ENCODE data around the gene SNHG17. TPM values are rescaled to one million over a fixed set of nuclear protein-coding genes. Genes with fewer than 3 reads are reported as not detected.

Gene SNHG17
- total and polyA plus RNA-seq, 2 of the 4 experiments (the other 2 are of a cell fraction), result 5.4 to 38.2 TPM

GRCh38 chr20:38466983-38467382 lies 31.9 kb upstream of the SNHG17 start:
- peaks cover 4% of the 10 kb centered on the region; the same call in 1 of the 2 replicates for H3K27me3 ChIP-seq (ENCODE audit: control insufficient read depth, insufficient read depth, low read length)
- H3K9me1 ChIP-seq (ENCODE audit: insufficient read depth, low read length), result no peaks in the 10 kb centered on the region
- no peak overlapping the region for H4K8ac ChIP-seq (ENCODE audit: low read depth in 2 of 2, low read length in 2 of 2)
- H2BK120ac ChIP-seq (ENCODE audit: low read depth, low read length), result no peak overlapping the region
- no peak overlapping the region for H4K91ac ChIP-seq (ENCODE audit: insufficient read depth, low read depth, low read length)
- DNase-seq, result no peak
- H3K18ac ChIP-seq (ENCODE audit: low read depth, low read length), result no peak overlapping the region
- H3K4me1 ChIP-seq (ENCODE audit: control insufficient read depth, insufficient read depth, low read length), result no peaks in the 10 kb centered on the region
- BruUV-seq (replicated peaks), result no TSS peak
- POLR2A ChIA-PET (ENCODE audit: unreplicated experiment), result no interaction called here
- no peak for ATAC-seq (ENCODE audit: low read depth)
- H3K36me3 ChIP-seq (ENCODE audit: control insufficient read depth, insufficient read depth, low read length), result no peaks in the 10 kb centered on the region
- H3K56ac ChIP-seq (ENCODE audit: extremely low read depth, insufficient read depth, low read length), result no peak overlapping the region
- CTCF ChIA-PET, result no interaction called here
- H2AK9ac ChIP-seq (replicated peaks; ENCODE audit: low read depth, low read length, poor library complexity), result no peak overlapping the region
- dilution Hi-C loops (cut with HindIII; ENCODE audit: low sequenced_read_pairs, unreplicated experiment) (no loop called here), in situ Hi-C loops (cut with MboI; ENCODE audit: low sequenced_read_pairs) (loop anchor here (25.0 kb wide), 1 partner anchor 270 kb away; the partner anchor contains the start of gene ACTR5), intact Hi-C loops (cut with micrococcal nuclease) (no loop called here)
- no peak overlapping the region for H2BK15ac ChIP-seq (ENCODE audit: low read depth, low read length)
- H3K27ac ChIP-seq (ENCODE audit: insufficient read depth, low read length), result no peak overlapping the region
- H2BK5ac ChIP-seq (ENCODE audit: low read depth, low read length, poor library complexity, severe bottlenecking), result no peak overlapping the region
- no peak overlapping the region for H2AFZ ChIP-seq (replicated peaks; ENCODE audit: low read length, poor library complexity)
- TF ChIP-seq RFX5 (IDR thresholded peaks at IDR 0.05; ENCODE audit: low read depth, low read length), result no peak
- TF ChIP-seq, protein P1, sequence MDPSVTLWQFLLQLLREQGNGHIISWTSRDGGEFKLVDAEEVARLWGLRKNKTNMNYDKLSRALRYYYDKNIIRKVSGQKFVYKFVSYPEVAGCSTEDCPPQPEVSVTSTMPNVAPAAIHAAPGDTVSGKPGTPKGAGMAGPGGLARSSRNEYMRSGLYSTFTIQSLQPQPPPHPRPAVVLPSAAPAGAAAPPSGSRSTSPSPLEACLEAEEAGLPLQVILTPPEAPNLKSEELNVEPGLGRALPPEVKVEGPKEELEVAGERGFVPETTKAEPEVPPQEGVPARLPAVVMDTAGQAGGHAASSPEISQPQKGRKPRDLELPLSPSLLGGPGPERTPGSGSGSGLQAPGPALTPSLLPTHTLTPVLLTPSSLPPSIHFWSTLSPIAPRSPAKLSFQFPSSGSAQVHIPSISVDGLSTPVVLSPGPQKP (IDR thresholded peaks at IDR 0.05; ENCODE audit: borderline replicate concordance, low read depth, low read length), result no peak
- TF ChIP-seq, protein P2, sequence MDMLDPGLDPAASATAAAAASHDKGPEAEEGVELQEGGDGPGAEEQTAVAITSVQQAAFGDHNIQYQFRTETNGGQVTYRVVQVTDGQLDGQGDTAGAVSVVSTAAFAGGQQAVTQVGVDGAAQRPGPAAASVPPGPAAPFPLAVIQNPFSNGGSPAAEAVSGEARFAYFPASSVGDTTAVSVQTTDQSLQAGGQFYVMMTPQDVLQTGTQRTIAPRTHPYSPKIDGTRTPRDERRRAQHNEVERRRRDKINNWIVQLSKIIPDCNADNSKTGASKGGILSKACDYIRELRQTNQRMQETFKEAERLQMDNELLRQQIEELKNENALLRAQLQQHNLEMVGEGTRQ (IDR thresholded peaks at IDR 0.05; ENCODE audit: low read depth, low read length), result no peak
- TF ChIP-seq MXI1 (IDR thresholded peaks at IDR 0.05; ENCODE audit: borderline replicate concordance, low read depth, low read length), result no peak
- TF ChIP-seq CEBPB (IDR thresholded peaks at IDR 0.05; ENCODE audit: low read depth, low read length), result no peak
- no peak for TF ChIP-seq POLR2A (IDR thresholded peaks at IDR 0.05; ENCODE audit: low read depth, low read length)
- no peak for TF ChIP-seq BHLHE40 (IDR thresholded peaks at IDR 0.05; ENCODE audit: low read depth, low read length)
- H3K9me3 ChIP-seq (ENCODE audit: control insufficient read depth, insufficient read depth, low read length), result no peaks in the 10 kb centered on the region
- H3K23ac ChIP-seq (ENCODE audit: low read depth, low read length), result no peak overlapping the region
- WGBS, 2 experiments (ENCODE audit: extremely low coverage in 2 of 2, insufficient read length in 1 of 2), result no CpG with 5 or more reads among the region's 3 CpGs
- H2AK5ac ChIP-seq (ENCODE audit: low read depth, low read length), result no peak overlapping the region
- H3K14ac ChIP-seq (replicated peaks; ENCODE audit: low read depth, low read length), result no peak overlapping the region
- H3K9ac ChIP-seq (ENCODE audit: low read depth, low read length), result no peak overlapping the region
- no peak overlapping the region for H3K4ac ChIP-seq (ENCODE audit: low read depth, low read length)
- no peaks in the 10 kb centered on the region for H4K20me1 ChIP-seq (ENCODE audit: insufficient read depth, low read length)
- no peak overlapping the region for H2BK20ac ChIP-seq (ENCODE audit: low read depth, low read length)
- no peak overlapping the region for H3K4me2 ChIP-seq (ENCODE audit: low read depth, low read length)
- no peak overlapping the region for H4K5ac ChIP-seq (ENCODE audit: low read depth, low read length)
- no peaks in the 10 kb centered on the region for H3K79me1 ChIP-seq (ENCODE audit: low read depth in 1 of 2, low read length in 2 of 2)
- H3K4me3 ChIP-seq (ENCODE audit: insufficient read depth, low read depth, low read length), result no peak overlapping the region
